Keratinocyte (primary cell): ENCODE data around the gene ITGA2. TPM values are rescaled to one million over a fixed set of nuclear protein-coding genes. Genes with fewer than 3 reads are reported as not detected.

Source experiments
- DNase-seq: peaks from one replicate; pipeline ENCODE4 v3.0.0-alpha.2; 2011; ENCODE audit warnings: low read depth, missing footprints, low spot score
- FAIRE-seq: peaks from 2 replicates; lab custom pipeline; 2011; peaks lifted over from hg19 to GRCh38; lab: Jason Lieb, UNC
- H2AFZ ChIP-seq: 2 replicates; pipeline ENCODE4 v1.6.0; 2012; ENCODE audit warnings: low read length, control low read depth, inconsistent platforms; ENCODE audit not compliant: control insufficient read depth
- H3K27ac ChIP-seq: 2 replicates; pipeline ENCODE4 v1.5.1; 2011; ENCODE audit warnings: low read length; ENCODE audit not compliant: control insufficient read depth, insufficient read depth
- H3K27me3 ChIP-seq: 3 replicates; pipeline ENCODE4 v1.6.0; 2011; ENCODE audit warnings: low read length; ENCODE audit not compliant: control insufficient read depth, insufficient read depth; ENCODE audit errors: extremely low read depth
- H3K36me3 ChIP-seq, 2 experiments: 2 replicates in 1 of 2; 3 replicates in 1 of 2; pipeline ENCODE4 v1.5.1; 2011; ENCODE audit warnings: low read length in 2 of 2, mild to moderate bottlenecking in 1 of 2; ENCODE audit not compliant: control insufficient read depth in 2 of 2, insufficient read depth in 2 of 2; ENCODE audit errors: extremely low read depth in 1 of 2
- H3K4me1 ChIP-seq: 3 replicates; pipeline ENCODE4 v1.5.1; 2011; ENCODE audit warnings: low read length; ENCODE audit not compliant: control insufficient read depth, insufficient read depth; ENCODE audit errors: extremely low read depth
- H3K4me2 ChIP-seq: 3 replicates; pipeline ENCODE4 v1.6.0; 2011; ENCODE audit warnings: low read depth, low read length; ENCODE audit not compliant: control insufficient read depth, insufficient read depth; ENCODE audit errors: extremely low read depth
- H3K4me3 ChIP-seq, 3 experiments: fragments of 200-600 bp in 1 of 3; sonication (generic) in 1 of 3; 2 replicates in 2 of 3; 3 replicates in 1 of 3; pipeline ENCODE4 v1.5.1; 2011 to 2016; ENCODE audit warnings: low read length in 3 of 3, mild to moderate bottlenecking in 3 of 3, control low read depth in 2 of 3, inconsistent platforms in 1 of 3, low read depth in 1 of 3, mixed read lengths in 1 of 3, mixed run types in 1 of 3, moderate library complexity in 1 of 3; ENCODE audit not compliant: control insufficient read depth in 2 of 3, insufficient read depth in 2 of 3; ENCODE audit errors: extremely low read depth in 1 of 3
- H3K79me2 ChIP-seq: 2 replicates; pipeline ENCODE4 v1.6.0; 2012; ENCODE audit warnings: low read length; ENCODE audit not compliant: control insufficient read depth, insufficient read depth
- H3K9ac ChIP-seq: 3 replicates; pipeline ENCODE4 v1.6.0; 2011; ENCODE audit warnings: low read length; ENCODE audit not compliant: control insufficient read depth, insufficient read depth; ENCODE audit errors: extremely low read depth
- H3K9me1 ChIP-seq: 3 replicates; pipeline ENCODE4 v1.6.0; 2011; ENCODE audit warnings: low read length; ENCODE audit not compliant: control insufficient read depth, insufficient read depth; ENCODE audit errors: extremely low read depth
- H3K9me3 ChIP-seq: 2 replicates; pipeline ENCODE4 v1.5.1; 2012; ENCODE audit warnings: low read depth, low read length; ENCODE audit not compliant: control insufficient read depth
- H4K20me1 ChIP-seq: 3 replicates; pipeline ENCODE4 v1.6.0; 2011; ENCODE audit warnings: low read length; ENCODE audit not compliant: control insufficient read depth, insufficient read depth; ENCODE audit errors: extremely low read depth
- EZH2 ChIP-seq: IDR thresholded peaks from one replicate; pipeline ENCODE4 v1.6.1; 2012; ENCODE audit warnings: inconsistent platforms, mild to moderate bottlenecking, low read length, moderate library complexity
- dilution Hi-C: fragments of 300-500 bp; cut with MboI; formaldehyde crosslinking; loops from one replicate; pipeline ENCODE4 v1.7.0; 2020; ENCODE audit warnings: low sequenced_read_pairs; ENCODE audit not compliant: extremely low pct_ligation_motif_present
- polyA plus RNA-seq, 5 experiments: library from polyadenylated mRNA; depleted of rRNA in 3 of 5; stranded (reverse) in 3 of 5; stranded (forward) in 1 of 5; unstranded in 1 of 5; fragments of >200 nt; gene quantifications; 1 replicate in 1 of 5; 2 replicates in 3 of 5; 3 replicates in 1 of 5; pipeline versions ENCODE4 v1.2.1 to v1.2.3, GENCODE V29; 2011 to 2012; ENCODE audit warnings: missing spikeins in 2 of 5, low read depth in 1 of 5, low replicate concordance in 1 of 5
- TF ChIP-seq, protein P1 (sequence below), 3 experiments: IDR thresholded peaks in 1 of 3; conservative IDR thresholded peaks in 1 of 3; optimal IDR thresholded peaks in 1 of 3; 2 replicates in 2 of 3; 3 replicates in 1 of 3; pipeline versions ENCODE3 to v1.5.1; 2011; ENCODE audit warnings: low read length in 3 of 3, mild to moderate bottlenecking in 3 of 3, moderate library complexity in 2 of 3, control low read depth in 1 of 3, inconsistent platforms in 1 of 3; ENCODE audit not compliant: insufficient read depth in 2 of 3; ENCODE audit errors: extremely low read depth in 1 of 3

Gene ITGA2
- polyA plus RNA-seq, 1 donor (not counting 4 experiments of a cell fraction or from before 2014, with no cell fraction given): 112 TPM

GRCh38 chr5:53001541-53001940 is 12.4 kb downstream of the ITGA2 start:
- Histone ChIP-seq H4K20me1 (peaks cover 9% of the 10 kb centered on the region), H3K9me3 (no peaks in the 10 kb centered on the region), H3K79me2 (peaks cover 79% of the 10 kb centered on the region), H2AFZ (no peak overlapping the region), H3K4me1 (peaks cover 56% of the 10 kb centered on the region), H3K4me3 (no peak overlapping the region), H3K4me2 (no peak overlapping the region), H3K27ac (no peak overlapping the region), H3K27me3 (no peaks in the 10 kb centered on the region), H3K9ac (no peak overlapping the region), H3K9me1 (no peaks in the 10 kb centered on the region), H3K36me3 (peaks cover 24 to 44% of the 10 kb centered on the region in 2 experiments)
- dilution Hi-C loops: no loop called here
- TF ChIP-seq, protein P1, sequence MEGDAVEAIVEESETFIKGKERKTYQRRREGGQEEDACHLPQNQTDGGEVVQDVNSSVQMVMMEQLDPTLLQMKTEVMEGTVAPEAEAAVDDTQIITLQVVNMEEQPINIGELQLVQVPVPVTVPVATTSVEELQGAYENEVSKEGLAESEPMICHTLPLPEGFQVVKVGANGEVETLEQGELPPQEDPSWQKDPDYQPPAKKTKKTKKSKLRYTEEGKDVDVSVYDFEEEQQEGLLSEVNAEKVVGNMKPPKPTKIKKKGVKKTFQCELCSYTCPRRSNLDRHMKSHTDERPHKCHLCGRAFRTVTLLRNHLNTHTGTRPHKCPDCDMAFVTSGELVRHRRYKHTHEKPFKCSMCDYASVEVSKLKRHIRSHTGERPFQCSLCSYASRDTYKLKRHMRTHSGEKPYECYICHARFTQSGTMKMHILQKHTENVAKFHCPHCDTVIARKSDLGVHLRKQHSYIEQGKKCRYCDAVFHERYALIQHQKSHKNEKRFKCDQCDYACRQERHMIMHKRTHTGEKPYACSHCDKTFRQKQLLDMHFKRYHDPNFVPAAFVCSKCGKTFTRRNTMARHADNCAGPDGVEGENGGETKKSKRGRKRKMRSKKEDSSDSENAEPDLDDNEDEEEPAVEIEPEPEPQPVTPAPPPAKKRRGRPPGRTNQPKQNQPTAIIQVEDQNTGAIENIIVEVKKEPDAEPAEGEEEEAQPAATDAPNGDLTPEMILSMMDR (optimal IDR thresholded peaks at IDR 0.05 in 1 of 3, IDR thresholded peaks at IDR 0.05 in 1 of 3, conservative IDR thresholded peaks at IDR 0.05 in 1 of 3; ENCODE audit: extremely low read depth in 1 of 3, insufficient read depth in 2 of 3, low read length in 3 of 3): no peak
- no peak for TF ChIP-seq EZH2
- DNase-seq (no peak), FAIRE-seq (no peak)

DNA sequence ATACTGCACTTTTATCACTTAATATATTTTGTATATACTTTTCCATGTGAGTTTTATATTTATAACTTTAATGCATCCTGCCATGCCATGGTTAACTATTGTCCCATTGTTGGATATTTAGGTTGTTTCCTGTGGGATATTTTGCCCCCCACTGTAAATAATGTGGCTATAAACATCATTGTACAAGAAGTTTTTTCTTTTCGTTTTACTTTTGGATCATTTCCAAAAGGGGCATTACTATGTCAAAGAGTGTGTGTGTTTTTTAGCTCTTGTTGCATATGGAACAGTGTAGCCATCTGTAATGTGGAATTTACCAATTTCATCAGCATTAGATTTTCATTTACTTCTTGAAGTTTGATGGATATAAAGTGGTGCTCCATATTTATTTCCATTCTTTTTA is 13.3 kb downstream of the ITGA2 start:
- H4K20me1 ChIP-seq: peaks cover 7% of the 10 kb centered on the region
- H3K9ac ChIP-seq: no peak overlapping the region
- no peak overlapping the region for H2AFZ ChIP-seq
- peaks cover 55% of the 10 kb centered on the region for H3K4me1 ChIP-seq
- H3K36me3 ChIP-seq: peaks cover 22 to 36% of the 10 kb centered on the region in 2 experiments
- no peak overlapping the region for H3K4me3 ChIP-seq
- no peaks in the 10 kb centered on the region for H3K9me1 ChIP-seq
- no peaks in the 10 kb centered on the region for H3K27me3 ChIP-seq
- H3K27ac ChIP-seq: no peak overlapping the region
- H3K4me2 ChIP-seq: no peak overlapping the region
- TF ChIP-seq EZH2: no peak
- TF ChIP-seq, protein P1 (optimal IDR thresholded peaks at IDR 0.05 in 1 of 3, IDR thresholded peaks at IDR 0.05 in 1 of 3, conservative IDR thresholded peaks at IDR 0.05 in 1 of 3; ENCODE audit: extremely low read depth in 1 of 3, insufficient read depth in 2 of 3, low read length in 3 of 3): no peak
- no peak for FAIRE-seq
- H3K79me2 ChIP-seq: peaks cover 70% of the 10 kb centered on the region
- H3K9me3 ChIP-seq: no peaks in the 10 kb centered on the region
- DNase-seq: no peak
- dilution Hi-C loops: no loop called here
